ENCODE measurements around the gene MSH2.

The MSH2 gene

DNA sequence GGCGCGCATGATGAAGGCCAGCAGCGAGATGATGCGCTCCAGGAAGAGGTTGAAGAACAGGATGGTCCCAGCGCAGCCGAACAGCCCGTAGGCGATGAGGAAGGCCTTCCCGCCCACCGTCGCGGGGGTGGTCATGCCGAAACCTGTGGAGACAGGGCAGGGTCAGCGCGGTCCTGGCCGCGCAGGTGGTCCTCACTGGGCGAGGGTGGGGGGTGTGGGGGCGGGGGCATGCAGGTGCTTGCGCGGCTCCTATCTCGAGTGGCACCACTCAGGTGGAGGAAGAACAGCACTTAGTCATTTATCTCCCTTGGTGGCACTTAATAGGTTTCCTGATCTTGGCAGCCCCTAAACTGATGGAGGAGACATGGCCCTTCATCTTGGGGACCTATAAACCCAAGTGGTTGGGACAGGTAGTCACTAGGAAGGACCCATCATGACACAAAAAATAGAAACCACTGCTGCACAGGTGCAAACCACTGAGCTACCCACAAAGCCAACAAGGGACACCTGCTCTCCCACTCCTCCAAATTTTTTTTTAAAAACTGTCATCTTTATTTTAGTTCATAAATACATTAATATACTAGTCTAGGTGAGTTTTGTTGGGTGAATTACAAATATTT, 118.8 kb downstream of the MSH2 start:
- DNase-seq: no peak
- no peaks in the 10 kb centered on the region for H3K27me3 ChIP-seq (ENCODE audit: insufficient read depth, low read depth, severe bottlenecking)
- TF ChIP-seq, protein P1, sequence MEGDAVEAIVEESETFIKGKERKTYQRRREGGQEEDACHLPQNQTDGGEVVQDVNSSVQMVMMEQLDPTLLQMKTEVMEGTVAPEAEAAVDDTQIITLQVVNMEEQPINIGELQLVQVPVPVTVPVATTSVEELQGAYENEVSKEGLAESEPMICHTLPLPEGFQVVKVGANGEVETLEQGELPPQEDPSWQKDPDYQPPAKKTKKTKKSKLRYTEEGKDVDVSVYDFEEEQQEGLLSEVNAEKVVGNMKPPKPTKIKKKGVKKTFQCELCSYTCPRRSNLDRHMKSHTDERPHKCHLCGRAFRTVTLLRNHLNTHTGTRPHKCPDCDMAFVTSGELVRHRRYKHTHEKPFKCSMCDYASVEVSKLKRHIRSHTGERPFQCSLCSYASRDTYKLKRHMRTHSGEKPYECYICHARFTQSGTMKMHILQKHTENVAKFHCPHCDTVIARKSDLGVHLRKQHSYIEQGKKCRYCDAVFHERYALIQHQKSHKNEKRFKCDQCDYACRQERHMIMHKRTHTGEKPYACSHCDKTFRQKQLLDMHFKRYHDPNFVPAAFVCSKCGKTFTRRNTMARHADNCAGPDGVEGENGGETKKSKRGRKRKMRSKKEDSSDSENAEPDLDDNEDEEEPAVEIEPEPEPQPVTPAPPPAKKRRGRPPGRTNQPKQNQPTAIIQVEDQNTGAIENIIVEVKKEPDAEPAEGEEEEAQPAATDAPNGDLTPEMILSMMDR (IDR thresholded peaks at IDR 0.05; ENCODE audit: low read depth, low read length): no peak
- peak overlapping the region; percentile 58 for H3K27ac ChIP-seq
- H3K9me3 ChIP-seq (ENCODE audit: severe bottlenecking): no peaks in the 10 kb centered on the region
- peaks cover 40% of the 10 kb centered on the region for H3K36me3 ChIP-seq
- no peak overlapping the region for H3K4me3 ChIP-seq (ENCODE audit: low read depth, low read length)

DNA sequence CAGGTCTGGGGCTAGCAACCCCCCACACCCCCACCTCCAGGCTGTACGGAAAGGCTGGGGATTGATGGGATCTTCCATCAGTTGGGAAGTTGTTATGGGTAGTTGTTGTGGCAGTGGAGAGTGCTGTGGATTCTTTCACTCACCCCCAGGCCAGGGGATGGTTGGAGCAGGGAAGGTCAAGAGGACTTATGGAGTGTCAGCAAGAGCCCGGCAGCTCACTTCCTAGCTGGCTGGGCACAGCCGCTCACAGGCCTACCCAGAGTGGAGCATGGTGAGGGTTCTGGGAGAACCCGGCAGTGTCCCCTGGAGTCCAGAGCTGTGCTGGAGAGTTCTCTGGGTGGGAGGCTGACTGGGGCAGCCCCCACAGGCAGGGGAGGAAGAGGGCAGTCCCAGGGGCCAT, 122.2 kb downstream of the MSH2 start:
- no peaks in the 10 kb centered on the region for H3K27me3 ChIP-seq (ENCODE audit: insufficient read depth, low read depth, severe bottlenecking)
- TF ChIP-seq, protein P1 (IDR thresholded peaks at IDR 0.05; ENCODE audit: low read depth, low read length): no peak
- peaks cover 20% of the 10 kb centered on the region for H3K36me3 ChIP-seq
- no peak for DNase-seq
- no peaks in the 10 kb centered on the region for H3K9me3 ChIP-seq (ENCODE audit: severe bottlenecking)
- no peak overlapping the region for H3K27ac ChIP-seq
- H3K4me3 ChIP-seq (ENCODE audit: low read depth, low read length): no peak overlapping the region

DNA sequence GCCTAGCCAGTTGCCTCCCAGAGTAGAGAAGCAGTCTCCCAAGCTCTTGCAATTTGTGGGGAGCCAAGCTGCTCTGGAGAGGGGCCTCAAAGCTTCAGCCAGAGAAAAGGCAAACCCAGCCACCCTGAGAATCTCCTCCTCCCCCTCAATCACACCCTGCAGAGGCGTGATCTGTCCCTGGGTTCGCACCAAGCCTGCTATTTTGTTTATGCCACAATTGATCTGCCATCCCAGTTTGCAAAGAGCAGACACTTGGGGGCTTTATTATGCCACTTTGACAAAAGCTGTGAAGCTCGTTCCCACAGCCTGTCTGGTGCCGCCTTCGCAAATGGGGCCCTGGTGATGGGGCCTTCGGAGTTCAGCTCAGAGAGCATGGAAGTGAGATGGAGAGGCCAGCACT, 125.5 kb downstream of the MSH2 start:
- peaks cover 16% of the 10 kb centered on the region for H3K36me3 ChIP-seq
- no peaks in the 10 kb centered on the region for H3K27me3 ChIP-seq (ENCODE audit: insufficient read depth, low read depth, severe bottlenecking)
- H3K27ac ChIP-seq: no peak overlapping the region
- TF ChIP-seq, protein P1 (IDR thresholded peaks at IDR 0.05; ENCODE audit: low read depth, low read length): no peak
- DNase-seq: no peak
- H3K9me3 ChIP-seq (ENCODE audit: severe bottlenecking): no peaks in the 10 kb centered on the region
- H3K4me3 ChIP-seq (ENCODE audit: low read depth, low read length): no peak overlapping the region

DNA sequence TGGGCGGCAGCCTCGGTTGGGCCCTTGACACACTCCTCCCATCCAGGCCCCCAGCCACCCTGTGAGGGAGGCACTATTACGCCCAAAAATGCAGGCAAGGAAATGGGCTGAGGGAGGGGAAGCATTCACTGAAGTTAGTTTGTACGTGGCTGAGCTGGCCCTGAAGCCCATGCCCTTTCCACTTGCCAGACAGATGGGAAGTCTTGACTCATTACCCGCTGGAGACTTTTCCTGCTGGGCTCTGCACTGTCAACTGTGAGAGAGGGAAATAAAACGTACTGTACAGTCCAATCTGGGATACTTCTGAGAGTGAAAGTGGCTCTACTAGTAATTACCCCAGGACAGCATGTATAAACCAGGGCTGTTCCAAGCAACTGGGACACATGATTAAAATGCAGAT, 125.9 kb downstream of the MSH2 start:
- Histone ChIP-seq H3K4me3 (ENCODE audit: low read depth, low read length) (no peak overlapping the region), H3K36me3 (peaks cover 19% of the 10 kb centered on the region), H3K27me3 (ENCODE audit: insufficient read depth, low read depth, severe bottlenecking) (no peaks in the 10 kb centered on the region), H3K27ac (no peak overlapping the region), H3K9me3 (ENCODE audit: severe bottlenecking) (no peaks in the 10 kb centered on the region)
- TF ChIP-seq, protein P1 (IDR thresholded peaks at IDR 0.05; ENCODE audit: low read depth, low read length): no peak
- DNase-seq: no peak

DNA sequence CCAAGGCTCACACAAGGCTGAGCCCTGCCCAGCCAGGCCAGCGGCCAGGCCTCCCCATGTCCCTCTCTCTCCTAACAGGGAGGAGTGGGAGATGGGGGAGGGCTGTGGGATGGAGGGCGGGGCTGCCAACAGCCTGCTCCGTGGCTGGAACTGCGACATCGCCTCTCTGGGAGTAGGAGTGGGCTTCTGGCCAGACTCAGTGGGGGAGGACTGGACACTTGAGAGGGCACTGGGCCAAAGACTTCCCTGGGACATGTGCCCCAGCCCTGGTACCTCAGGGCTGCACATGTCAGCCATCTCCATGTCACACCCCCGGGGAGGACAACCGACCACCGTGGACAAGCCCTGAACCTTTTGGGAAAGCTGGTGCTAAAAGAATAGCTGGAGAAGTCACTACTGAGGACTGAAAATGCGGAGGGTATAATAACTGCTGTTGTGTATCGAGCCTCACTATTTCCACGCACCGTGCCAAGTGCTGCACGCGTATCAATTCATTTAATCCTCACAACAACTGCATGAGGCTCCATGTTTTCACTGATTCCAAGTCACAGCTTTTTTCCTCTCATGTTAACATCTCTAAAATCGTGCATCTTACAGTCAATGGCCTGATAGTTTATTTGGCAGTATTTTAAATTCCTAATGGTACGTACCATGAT, 127.3 kb downstream of the MSH2 start:
- peak overlapping the region; percentile 1; the same call in 1 of the 2 replicates for H3K27ac ChIP-seq
- H3K4me3 ChIP-seq (ENCODE audit: low read depth, low read length): no peak overlapping the region
- TF ChIP-seq, protein P1 (IDR thresholded peaks at IDR 0.05; ENCODE audit: low read depth, low read length): no peak
- no peaks in the 10 kb centered on the region for H3K9me3 ChIP-seq (ENCODE audit: severe bottlenecking)
- H3K27me3 ChIP-seq (ENCODE audit: insufficient read depth, low read depth, severe bottlenecking): no peaks in the 10 kb centered on the region
- no peak for DNase-seq
- H3K36me3 ChIP-seq: peaks cover 26% of the 10 kb centered on the region

Data from WERI-Rb-1 (cell line).